Gastroesophageal sphincter (tissue), 4 donors: ENCODE measurements around the gene MYH6. TPM values are rescaled to one million over a fixed set of nuclear protein-coding genes. Genes with fewer than 3 reads are reported as not detected.
"Not testable (repeated sequence)": the region's sequence is repeated elsewhere in the genome, so short reads cannot be mapped to it uniquely, and the experiment has no call there.

Experiments used
- ATAC-seq: fragments of 150-250 bp; one replicate; pipeline ENCODE4 v1.9.1; 2016; ENCODE audit warnings: mild to moderate bottlenecking, moderate library complexity
- H3K27ac ChIP-seq, 4 donors: fragments of 200-600 bp; sonication (generic) in 3 of 4; 1 replicate in 3 of 4; 2 replicates in 1 of 4; pipeline ENCODE4 v1.5.1; 2016 to 2019
- H3K27me3 ChIP-seq: fragments of 200-600 bp; sonication (generic); one replicate; pipeline ENCODE4 v1.5.1; 2019
- H3K36me3 ChIP-seq, 2 donors: fragments of 200-600 bp; sonication (generic); one replicate each; pipeline ENCODE4 v1.5.1; 2019; ENCODE audit warnings: control low read depth in 1 of 2
- H3K4me1 ChIP-seq, 3 donors: fragments of 200-600 bp; sonication (generic); 1 replicate in 2 of 3; 2 replicates in 1 of 3; pipeline ENCODE4 v1.5.1; 2016 to 2019; ENCODE audit warnings: control low read depth in 2 of 3
- H3K4me3 ChIP-seq, 2 donors: fragments of 200-600 bp; sonication (generic); one replicate each; pipeline ENCODE4 v1.5.1; 2019; ENCODE audit warnings: mild to moderate bottlenecking in 1 of 2, moderate library complexity in 1 of 2
- H3K9me3 ChIP-seq, 3 donors: fragments of 200-600 bp; sonication (generic); one replicate each; pipeline ENCODE4 v1.5.1; 2017 to 2019; ENCODE audit warnings: control low read depth in 2 of 3
- EP300 ChIP-seq: sonication (generic); formaldehyde crosslinking; IDR thresholded peaks from one replicate; pipeline ENCODE4 v1.6.1; 2017; ENCODE audit warnings: antibody characterized with exemption, mild to moderate bottlenecking
- POLR2A ChIP-seq, 2 donors: fragments of 450-650 bp; IDR thresholded peaks; one replicate each; pipeline ENCODE4 v1.6.1; 2017; ENCODE audit warnings: antibody characterized with exemption in 2 of 2, mild to moderate bottlenecking in 2 of 2, moderate library complexity in 1 of 2
- POLR2AphosphoS5 ChIP-seq: sonication (generic); formaldehyde crosslinking; IDR thresholded peaks from one replicate; pipeline ENCODE4 v1.6.1; 2017; ENCODE audit warnings: antibody characterized with exemption
- WGBS, 2 donors: methylation state at CpG; one replicate each; pipeline ENCODE4 v1.1.5; 2018; ENCODE audit warnings: low coverage in 1 of 2; 5-methylcytosine and 5-hydroxymethylcytosine counted together
- total RNA-seq, 4 donors: library from RNA; depleted of rRNA; stranded (reverse); fragments of >200 nt; gene quantifications; one replicate each; pipeline ENCODE4 v1.1.0, GENCODE V29; 2016
- TF ChIP-seq, protein P1 (sequence below), 4 experiments: fragments of 200-600 bp in 2 of 4; fragments of 450-650 bp in 2 of 4; sonication (generic) in 1 of 4; IDR thresholded peaks; one replicate each; pipeline ENCODE4 v1.5.1; 2017 to 2019; ENCODE audit warnings: antibody characterized with exemption in 4 of 4, mild to moderate bottlenecking in 2 of 4, moderate library complexity in 2 of 4

The MYH6 gene
- total RNA-seq, 4 donors from 2014 or later = not detected

GRCh38 chr14:23423657-23424056 is 15.6 kb upstream of the MYH6 start:
- no peak overlapping the region for H3K4me3 ChIP-seq
- WGBS, 2 donors = 92% methylated on average over 6 of the region's 6 CpGs; no CpG with 5 or more reads in 1 of the 2 donors
- TF ChIP-seq POLR2A (IDR thresholded peaks at IDR 0.05) = no peak
- no peak for TF ChIP-seq EP300
- TF ChIP-seq, protein P1, sequence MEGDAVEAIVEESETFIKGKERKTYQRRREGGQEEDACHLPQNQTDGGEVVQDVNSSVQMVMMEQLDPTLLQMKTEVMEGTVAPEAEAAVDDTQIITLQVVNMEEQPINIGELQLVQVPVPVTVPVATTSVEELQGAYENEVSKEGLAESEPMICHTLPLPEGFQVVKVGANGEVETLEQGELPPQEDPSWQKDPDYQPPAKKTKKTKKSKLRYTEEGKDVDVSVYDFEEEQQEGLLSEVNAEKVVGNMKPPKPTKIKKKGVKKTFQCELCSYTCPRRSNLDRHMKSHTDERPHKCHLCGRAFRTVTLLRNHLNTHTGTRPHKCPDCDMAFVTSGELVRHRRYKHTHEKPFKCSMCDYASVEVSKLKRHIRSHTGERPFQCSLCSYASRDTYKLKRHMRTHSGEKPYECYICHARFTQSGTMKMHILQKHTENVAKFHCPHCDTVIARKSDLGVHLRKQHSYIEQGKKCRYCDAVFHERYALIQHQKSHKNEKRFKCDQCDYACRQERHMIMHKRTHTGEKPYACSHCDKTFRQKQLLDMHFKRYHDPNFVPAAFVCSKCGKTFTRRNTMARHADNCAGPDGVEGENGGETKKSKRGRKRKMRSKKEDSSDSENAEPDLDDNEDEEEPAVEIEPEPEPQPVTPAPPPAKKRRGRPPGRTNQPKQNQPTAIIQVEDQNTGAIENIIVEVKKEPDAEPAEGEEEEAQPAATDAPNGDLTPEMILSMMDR (IDR thresholded peaks at IDR 0.05) = no peak
- no peak for TF ChIP-seq POLR2AphosphoS5
- H3K4me1 ChIP-seq = no peaks in the 10 kb centered on the region
- no peaks in the 10 kb centered on the region for H3K36me3 ChIP-seq
- no peaks in the 10 kb centered on the region for H3K9me3 ChIP-seq
- no peak for ATAC-seq
- H3K27me3 ChIP-seq = peaks cover 1% of the 10 kb centered on the region
- no peak overlapping the region for H3K27ac ChIP-seq

DNA sequence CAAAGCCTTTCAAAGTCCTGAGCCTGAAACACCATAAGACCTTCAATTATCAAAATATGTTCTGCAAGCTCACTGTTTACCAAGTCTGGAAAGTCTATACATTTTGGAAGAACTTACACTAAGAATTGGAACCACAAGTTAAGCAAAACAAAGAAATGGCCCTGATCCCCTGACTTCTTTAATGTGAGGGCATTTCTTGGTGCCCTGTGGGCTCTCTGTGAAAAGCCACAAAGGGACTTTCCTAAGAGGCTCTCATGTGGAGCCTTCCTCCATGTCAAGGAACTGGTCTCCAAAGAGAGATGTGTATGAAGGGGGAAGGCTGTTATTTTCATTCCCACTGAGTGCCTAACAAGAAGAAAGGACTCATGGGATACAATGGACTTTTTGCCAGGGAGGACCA is 13.5 kb upstream of the MYH6 start:
- Histone ChIP-seq H3K27ac (no peak overlapping the region), H3K36me3 (no peaks in the 10 kb centered on the region), H3K27me3 (peaks cover 7% of the 10 kb centered on the region), H3K9me3 (no peaks in the 10 kb centered on the region), H3K4me3 (no peak overlapping the region), H3K4me1 (no peaks in the 10 kb centered on the region)
- no peak for TF ChIP-seq POLR2AphosphoS5
- no peak for TF ChIP-seq POLR2A (IDR thresholded peaks at IDR 0.05)
- no peak for TF ChIP-seq EP300
- TF ChIP-seq, protein P1 (IDR thresholded peaks at IDR 0.05) = no peak
- no peak for ATAC-seq

GRCh38 chr14:23419646-23420045 is 11.6 kb upstream of the MYH6 start:
- not testable (repeated sequence) for H3K27me3 ChIP-seq, ATAC-seq, H3K36me3 ChIP-seq, H3K4me1 ChIP-seq, H3K27ac ChIP-seq, H3K9me3 ChIP-seq, H3K4me3 ChIP-seq
- WGBS, 2 donors = 73 to 83% methylated on average over 2 to 4 of the region's 17 CpGs

DNA sequence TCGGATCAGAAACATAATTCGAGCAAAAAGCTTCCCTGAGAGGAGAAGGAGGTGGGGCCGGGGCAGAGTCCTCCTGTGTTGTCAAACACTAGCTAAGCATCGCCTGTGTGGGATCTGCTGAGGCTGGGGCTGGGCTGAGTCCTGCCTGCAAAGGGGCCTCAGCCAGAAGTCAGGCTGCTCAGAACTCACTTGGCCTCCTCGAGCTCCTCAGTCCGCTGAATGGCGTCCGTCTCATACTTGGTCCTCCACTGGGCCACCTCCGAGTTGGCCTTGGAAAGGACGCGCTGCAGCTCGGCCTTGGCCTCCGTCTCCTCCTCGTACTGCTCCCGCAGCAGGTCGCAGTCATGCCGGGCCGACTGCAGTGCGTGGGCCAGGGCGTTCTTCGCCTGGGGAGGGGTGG is 9.9 kb upstream of the MYH6 start:
- H3K27ac ChIP-seq = no peak overlapping the region
- no peak for ATAC-seq
- 91% methylated on average over 6 of the region's 21 CpGs; no CpG with 5 or more reads in 1 of the 2 donors for WGBS, 2 donors
- H3K4me1 ChIP-seq = no peaks in the 10 kb centered on the region
- TF ChIP-seq POLR2A (IDR thresholded peaks at IDR 0.05) (no peak), POLR2AphosphoS5 (no peak), EP300 (no peak)
- TF ChIP-seq, protein P1 (IDR thresholded peaks at IDR 0.05) = no peak
- peaks cover 7% of the 10 kb centered on the region for H3K27me3 ChIP-seq
- no peaks in the 10 kb centered on the region for H3K36me3 ChIP-seq
- no peaks in the 10 kb centered on the region for H3K9me3 ChIP-seq
- H3K4me3 ChIP-seq = no peak overlapping the region

GRCh38 chr14:23417269-23417668 is 9.2 kb upstream of the MYH6 start:
- not testable (repeated sequence) for H3K36me3 ChIP-seq, ATAC-seq, H3K27ac ChIP-seq, H3K9me3 ChIP-seq, H3K4me1 ChIP-seq, H3K4me3 ChIP-seq, H3K27me3 ChIP-seq
- 59 to 87% methylated on average over 4 to 10 of the region's 12 CpGs for WGBS, 2 donors

GRCh38 chr14:23416801-23417200 is 8.7 kb upstream of the MYH6 start:
- 77 to 86% methylated on average over 3 to 5 of the region's 11 CpGs for WGBS, 2 donors
- Histone ChIP-seq H3K9me3 (no peaks in the 10 kb centered on the region), H3K27ac (no peak overlapping the region), H3K4me1 (no peaks in the 10 kb centered on the region), H3K27me3 (peaks cover 13% of the 10 kb centered on the region), H3K4me3 (no peak overlapping the region), H3K36me3 (no peaks in the 10 kb centered on the region)
- ATAC-seq = no peak
- TF ChIP-seq, protein P1 (IDR thresholded peaks at IDR 0.05) = no peak
- no peak for TF ChIP-seq POLR2A (IDR thresholded peaks at IDR 0.05)
- no peak for TF ChIP-seq EP300
- TF ChIP-seq POLR2AphosphoS5 = no peak
